ENCODE results near the gene HS1BP3. TPM values are rescaled to one million over a fixed set of nuclear protein-coding genes. Genes with fewer than 3 reads are reported as not detected.

Gene HS1BP3
- total and polyA plus RNA-seq, 2 of the 4 experiments (the other 2 are of a cell fraction): 9.0 to 14.8 TPM

DNA sequence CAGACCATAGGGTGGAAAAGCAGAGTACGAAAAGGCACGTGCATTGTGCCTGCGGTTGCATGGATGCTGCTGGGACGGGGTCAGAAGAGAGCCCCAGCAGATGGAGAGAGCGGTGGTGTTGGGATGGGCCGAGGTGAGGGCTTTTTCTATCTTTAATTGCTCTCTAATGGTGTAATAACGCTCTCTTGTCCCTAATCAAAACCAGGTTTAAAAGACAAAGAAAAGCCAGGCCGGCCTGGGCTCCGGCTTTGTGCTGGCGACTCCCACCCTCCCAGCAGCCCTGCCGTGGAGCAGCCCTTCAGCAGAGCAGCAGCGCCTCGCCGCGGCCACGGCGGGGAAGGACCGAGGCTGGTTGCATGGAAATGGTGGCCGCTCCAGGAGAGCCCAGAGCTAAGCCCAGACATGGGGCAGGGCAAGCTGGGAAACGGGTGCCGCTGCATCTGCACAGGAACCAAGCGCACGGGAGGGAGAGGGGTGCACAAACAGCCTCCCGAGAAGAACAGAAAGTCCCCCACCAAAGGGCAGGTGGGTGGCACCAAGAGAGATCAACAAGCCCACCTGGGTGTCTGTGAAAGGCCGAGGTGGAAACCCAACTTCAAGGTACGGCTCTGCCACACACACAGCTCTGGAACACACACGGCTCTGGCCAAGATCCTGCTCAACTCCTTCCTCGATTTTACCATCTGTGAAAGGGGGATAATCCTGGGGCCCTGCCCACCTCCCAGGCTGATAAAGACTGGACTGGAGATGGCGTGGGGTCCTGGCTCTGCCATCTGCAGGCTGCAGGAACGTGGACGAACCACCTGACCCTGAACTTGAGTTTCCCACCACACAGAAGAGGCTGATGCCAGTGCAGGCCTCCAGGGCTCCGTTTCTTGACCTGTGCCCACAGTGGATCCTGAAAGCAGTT is 15.0 kb downstream of the HS1BP3 start:
- dilution Hi-C loops (cut with HindIII; ENCODE audit: low sequenced_read_pairs, unreplicated experiment): loop anchor here (25.0 kb wide), 1 partner anchor 249 kb away; no protein-coding TSS in a partner anchor
- in situ Hi-C loops (cut with MboI; ENCODE audit: low sequenced_read_pairs): no loop called here
- no TSS peak for BruUV-seq (replicated peaks)

More for the DNA sequence above, 15.0 kb downstream of the HS1BP3 start:
- Histone ChIP-seq H3K4me1 (ENCODE audit: control insufficient read depth, insufficient read depth, low read length) (peaks cover 11% of the 10 kb centered on the region), H3K4ac (ENCODE audit: low read depth, low read length) (peak overlapping the region; percentile 32), H2BK20ac (ENCODE audit: low read depth, low read length) (no peak overlapping the region), H3K9me1 (ENCODE audit: insufficient read depth, low read length) (no peaks in the 10 kb centered on the region), H3K27ac (ENCODE audit: insufficient read depth, low read length) (peak overlapping the region; percentile 41; the same call in 1 of the 2 replicates), H2AK9ac (replicated peaks; ENCODE audit: low read depth, low read length, poor library complexity) (peak overlapping the region; percentile 66), H4K20me1 (ENCODE audit: insufficient read depth, low read length) (no peaks in the 10 kb centered on the region), H3K4me2 (ENCODE audit: low read depth, low read length) (peak overlapping the region; percentile 19; the same call in 1 of the 2 replicates), H3K79me1 (ENCODE audit: low read depth in 1 of 2, low read length in 2 of 2) (peaks cover 0 to under 1% of the 10 kb centered on the region in 2 experiments; a peak in 1 of 4 replicates), H2AFZ (replicated peaks; ENCODE audit: low read length, poor library complexity) (peak overlapping the region; percentile 58), H4K91ac (ENCODE audit: insufficient read depth, low read depth, low read length) (peak overlapping the region; percentile 65), H2BK120ac (ENCODE audit: low read depth, low read length) (no peak overlapping the region), H3K9me3 (ENCODE audit: control insufficient read depth, insufficient read depth, low read length) (no peaks in the 10 kb centered on the region), H3K14ac (replicated peaks; ENCODE audit: low read depth, low read length) (0 out of 2 replicates have a peak overlapping the region, but pooled peaks have one; percentile 15), H3K56ac (ENCODE audit: extremely low read depth, insufficient read depth, low read length) (no peak overlapping the region), H2BK15ac (ENCODE audit: low read depth, low read length) (no peak overlapping the region), H4K5ac (ENCODE audit: low read depth, low read length) (peak overlapping the region; percentile 54; the same call in 1 of the 2 replicates), H3K9ac (ENCODE audit: low read depth, low read length) (peak overlapping the region; percentile 43; the same call in 1 of the 2 replicates), H2BK5ac (ENCODE audit: low read depth, low read length, poor library complexity, severe bottlenecking) (no peak overlapping the region), H4K8ac (ENCODE audit: low read depth in 2 of 2, low read length in 2 of 2) (0 out of 4 replicates have a peak overlapping the region, but pooled peaks of 1 of the 2 experiments have one; percentile 6), H2AK5ac (ENCODE audit: low read depth, low read length) (peak overlapping the region; percentile 85), H3K27me3 (ENCODE audit: control insufficient read depth, insufficient read depth, low read length) (no peaks in the 10 kb centered on the region), H3K23ac (ENCODE audit: low read depth, low read length) (no peak overlapping the region), H3K36me3 (ENCODE audit: control insufficient read depth, insufficient read depth, low read length) (peaks cover 26% of the 10 kb centered on the region; the same call in 1 of the 2 replicates), H3K4me3 (ENCODE audit: insufficient read depth, low read depth, low read length) (no peak overlapping the region), H3K18ac (ENCODE audit: low read depth, low read length) (peak overlapping the region; percentile 53)
- peak; percentile 71 for DNase-seq
- WGBS, 2 experiments (ENCODE audit: extremely low coverage in 2 of 2, insufficient read length in 1 of 2): 0% methylated on average over 9 of the region's 32 CpGs; no CpG with 5 or more reads in 1 of the 2 experiments
- intact Hi-C loops (cut with micrococcal nuclease): loop anchor here (1.0 to 5.0 kb wide), 7 partner anchors 17 to 257 kb away; no protein-coding TSS in a partner anchor
- ChIA-PET POLR2A (ENCODE audit: unreplicated experiment) (interaction anchor here (1.8 kb wide), 1 partner anchor 189 kb away, joined by 10 read pairs; the partner anchor contains the start of gene RHOB), CTCF (interaction anchor here (0.6 to 2.1 kb wide), 11 partner anchors 36 to 252 kb away, joined by 3 to 17 read pairs (median 4); partner anchors contain the start of gene RHOB)
- peak; percentile 99 for ATAC-seq (ENCODE audit: low read depth)
- TF ChIP-seq, protein P1, sequence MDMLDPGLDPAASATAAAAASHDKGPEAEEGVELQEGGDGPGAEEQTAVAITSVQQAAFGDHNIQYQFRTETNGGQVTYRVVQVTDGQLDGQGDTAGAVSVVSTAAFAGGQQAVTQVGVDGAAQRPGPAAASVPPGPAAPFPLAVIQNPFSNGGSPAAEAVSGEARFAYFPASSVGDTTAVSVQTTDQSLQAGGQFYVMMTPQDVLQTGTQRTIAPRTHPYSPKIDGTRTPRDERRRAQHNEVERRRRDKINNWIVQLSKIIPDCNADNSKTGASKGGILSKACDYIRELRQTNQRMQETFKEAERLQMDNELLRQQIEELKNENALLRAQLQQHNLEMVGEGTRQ (IDR thresholded peaks at IDR 0.05; ENCODE audit: low read depth, low read length): no peak
- TF ChIP-seq RAD21 (IDR thresholded peaks at IDR 0.05; ENCODE audit: low read length) (peak; percentile 100), SMC3 (IDR thresholded peaks at IDR 0.05; ENCODE audit: low read depth, low read length) (peak; percentile 100), MAZ (IDR thresholded peaks at IDR 0.05; ENCODE audit: borderline replicate concordance, low read depth, low read length) (peak; percentile 76; the same call in 1 of the 2 replicates), NFE2L2 (IDR thresholded peaks at IDR 0.05; ENCODE audit: low read depth, low read length) (no peak), POLR2A (IDR thresholded peaks at IDR 0.05; ENCODE audit: low read depth, low read length) (peak; percentile 69)
- TF ChIP-seq, protein P2, sequence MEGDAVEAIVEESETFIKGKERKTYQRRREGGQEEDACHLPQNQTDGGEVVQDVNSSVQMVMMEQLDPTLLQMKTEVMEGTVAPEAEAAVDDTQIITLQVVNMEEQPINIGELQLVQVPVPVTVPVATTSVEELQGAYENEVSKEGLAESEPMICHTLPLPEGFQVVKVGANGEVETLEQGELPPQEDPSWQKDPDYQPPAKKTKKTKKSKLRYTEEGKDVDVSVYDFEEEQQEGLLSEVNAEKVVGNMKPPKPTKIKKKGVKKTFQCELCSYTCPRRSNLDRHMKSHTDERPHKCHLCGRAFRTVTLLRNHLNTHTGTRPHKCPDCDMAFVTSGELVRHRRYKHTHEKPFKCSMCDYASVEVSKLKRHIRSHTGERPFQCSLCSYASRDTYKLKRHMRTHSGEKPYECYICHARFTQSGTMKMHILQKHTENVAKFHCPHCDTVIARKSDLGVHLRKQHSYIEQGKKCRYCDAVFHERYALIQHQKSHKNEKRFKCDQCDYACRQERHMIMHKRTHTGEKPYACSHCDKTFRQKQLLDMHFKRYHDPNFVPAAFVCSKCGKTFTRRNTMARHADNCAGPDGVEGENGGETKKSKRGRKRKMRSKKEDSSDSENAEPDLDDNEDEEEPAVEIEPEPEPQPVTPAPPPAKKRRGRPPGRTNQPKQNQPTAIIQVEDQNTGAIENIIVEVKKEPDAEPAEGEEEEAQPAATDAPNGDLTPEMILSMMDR (conservative IDR thresholded peaks at IDR 0.05; ENCODE audit: low read depth, low read length): peak; percentile 99
